HUDEP-2 (cell line): ENCODE data around the gene IGSF9B.
"Not testable (repeated sequence)": the region's sequence is repeated elsewhere in the genome, so short reads cannot be mapped to it uniquely, and the experiment has no call there.

ENCODE experiments used
- DNase-seq, 76 experiments: peaks; one replicate each; lab custom pipeline; 2025; ENCODE audit not compliant: unreplicated experiment in 76 of 76; lab: John Stamatoyannopoulos, UW

Gene IGSF9B, protein sequence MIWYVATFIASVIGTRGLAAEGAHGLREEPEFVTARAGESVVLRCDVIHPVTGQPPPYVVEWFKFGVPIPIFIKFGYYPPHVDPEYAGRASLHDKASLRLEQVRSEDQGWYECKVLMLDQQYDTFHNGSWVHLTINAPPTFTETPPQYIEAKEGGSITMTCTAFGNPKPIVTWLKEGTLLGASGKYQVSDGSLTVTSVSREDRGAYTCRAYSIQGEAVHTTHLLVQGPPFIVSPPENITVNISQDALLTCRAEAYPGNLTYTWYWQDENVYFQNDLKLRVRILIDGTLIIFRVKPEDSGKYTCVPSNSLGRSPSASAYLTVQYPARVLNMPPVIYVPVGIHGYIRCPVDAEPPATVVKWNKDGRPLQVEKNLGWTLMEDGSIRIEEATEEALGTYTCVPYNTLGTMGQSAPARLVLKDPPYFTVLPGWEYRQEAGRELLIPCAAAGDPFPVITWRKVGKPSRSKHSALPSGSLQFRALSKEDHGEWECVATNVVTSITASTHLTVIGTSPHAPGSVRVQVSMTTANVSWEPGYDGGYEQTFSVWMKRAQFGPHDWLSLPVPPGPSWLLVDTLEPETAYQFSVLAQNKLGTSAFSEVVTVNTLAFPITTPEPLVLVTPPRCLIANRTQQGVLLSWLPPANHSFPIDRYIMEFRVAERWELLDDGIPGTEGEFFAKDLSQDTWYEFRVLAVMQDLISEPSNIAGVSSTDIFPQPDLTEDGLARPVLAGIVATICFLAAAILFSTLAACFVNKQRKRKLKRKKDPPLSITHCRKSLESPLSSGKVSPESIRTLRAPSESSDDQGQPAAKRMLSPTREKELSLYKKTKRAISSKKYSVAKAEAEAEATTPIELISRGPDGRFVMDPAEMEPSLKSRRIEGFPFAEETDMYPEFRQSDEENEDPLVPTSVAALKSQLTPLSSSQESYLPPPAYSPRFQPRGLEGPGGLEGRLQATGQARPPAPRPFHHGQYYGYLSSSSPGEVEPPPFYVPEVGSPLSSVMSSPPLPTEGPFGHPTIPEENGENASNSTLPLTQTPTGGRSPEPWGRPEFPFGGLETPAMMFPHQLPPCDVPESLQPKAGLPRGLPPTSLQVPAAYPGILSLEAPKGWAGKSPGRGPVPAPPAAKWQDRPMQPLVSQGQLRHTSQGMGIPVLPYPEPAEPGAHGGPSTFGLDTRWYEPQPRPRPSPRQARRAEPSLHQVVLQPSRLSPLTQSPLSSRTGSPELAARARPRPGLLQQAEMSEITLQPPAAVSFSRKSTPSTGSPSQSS (N-terminal part only)

DNA sequence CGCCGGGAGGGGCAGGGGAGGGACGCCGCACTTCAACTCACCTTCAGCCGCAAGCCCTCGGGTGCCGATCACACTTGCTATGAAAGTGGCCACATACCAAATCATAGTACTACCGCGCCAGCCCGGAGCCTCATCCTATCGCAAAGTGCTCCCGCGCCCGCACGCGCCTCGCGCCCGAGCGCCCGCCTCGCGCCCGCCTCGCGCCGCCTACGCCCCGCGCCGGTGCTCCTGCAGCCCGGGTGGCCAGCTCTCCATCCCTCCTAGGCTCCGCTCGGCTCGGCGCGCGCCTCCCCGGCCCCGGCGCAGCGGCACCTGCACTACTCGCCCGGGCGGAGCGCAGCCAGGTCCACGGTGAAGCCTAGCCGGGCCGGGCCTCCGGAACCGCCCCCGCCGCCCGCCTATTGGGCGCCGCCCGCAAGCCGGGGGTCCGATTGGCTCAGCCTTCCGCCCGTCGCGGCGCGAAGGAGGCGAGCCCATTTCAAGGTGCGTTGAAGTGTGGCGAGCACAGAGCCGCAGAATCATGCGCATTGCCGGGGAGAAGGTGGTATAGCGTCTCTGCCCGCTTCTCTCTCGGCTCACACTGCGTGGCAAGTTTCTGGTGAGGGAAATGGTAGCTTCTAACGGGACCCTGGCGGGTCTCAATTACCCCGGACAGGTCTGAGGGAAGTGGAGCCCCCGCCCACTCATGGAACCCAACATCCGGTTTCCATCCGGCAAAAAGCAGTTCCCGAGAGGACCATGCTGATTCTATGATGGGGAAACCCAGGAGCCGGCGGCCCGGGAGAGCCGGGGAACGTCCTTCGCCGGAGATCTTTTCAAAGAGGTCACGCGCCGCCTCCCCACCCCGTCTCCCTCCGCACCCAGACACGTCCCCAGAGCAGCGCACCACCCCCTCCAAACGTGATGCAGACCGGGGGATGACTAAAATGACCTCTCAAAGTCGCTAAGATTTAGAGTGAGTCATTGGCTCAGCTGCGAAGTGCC lies at the start of gene IGSF9B:
Gene IGSF9B, minus strand, starts transcription at position 319 of the 984 bp plus-strand sequence. Its CDS starts 214 bp downstream, at position 105.
- DNase-seq: peak in 69 of 76 experiments; percentile 4 to 79 (median 51)

DNA sequence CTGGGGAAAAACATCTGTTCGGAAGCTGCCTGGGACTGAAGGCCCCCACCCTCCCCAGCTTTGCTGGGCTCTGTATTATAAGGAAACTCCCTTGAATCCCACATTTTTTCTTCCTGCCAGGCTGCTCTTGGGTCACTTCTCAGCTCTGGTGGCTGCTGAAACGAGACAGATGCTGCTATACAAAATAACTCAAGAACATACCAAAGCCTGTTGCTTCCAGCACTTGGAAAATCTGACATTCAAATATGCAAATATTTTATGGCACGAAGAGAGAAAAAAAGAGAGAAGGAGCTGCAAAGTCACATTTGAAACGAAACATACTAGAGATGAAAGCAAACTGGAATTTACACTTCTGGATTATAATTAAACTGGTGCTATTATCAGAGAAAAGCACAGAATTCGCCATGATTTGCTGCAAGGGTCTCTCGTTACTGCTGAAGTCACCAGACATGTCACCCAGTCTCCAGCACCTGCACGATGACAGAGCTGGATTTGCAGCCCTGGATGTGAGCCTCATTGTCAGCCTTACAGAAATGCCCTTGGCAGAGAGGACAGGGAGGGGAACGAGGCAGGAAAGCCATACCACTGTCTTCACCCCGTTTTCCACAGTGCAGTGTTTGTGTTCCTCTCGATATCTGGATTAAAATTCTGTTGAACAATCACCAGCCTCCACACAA lies 47.9 kb upstream of the IGSF9B start:
- no peak for DNase-seq

DNA sequence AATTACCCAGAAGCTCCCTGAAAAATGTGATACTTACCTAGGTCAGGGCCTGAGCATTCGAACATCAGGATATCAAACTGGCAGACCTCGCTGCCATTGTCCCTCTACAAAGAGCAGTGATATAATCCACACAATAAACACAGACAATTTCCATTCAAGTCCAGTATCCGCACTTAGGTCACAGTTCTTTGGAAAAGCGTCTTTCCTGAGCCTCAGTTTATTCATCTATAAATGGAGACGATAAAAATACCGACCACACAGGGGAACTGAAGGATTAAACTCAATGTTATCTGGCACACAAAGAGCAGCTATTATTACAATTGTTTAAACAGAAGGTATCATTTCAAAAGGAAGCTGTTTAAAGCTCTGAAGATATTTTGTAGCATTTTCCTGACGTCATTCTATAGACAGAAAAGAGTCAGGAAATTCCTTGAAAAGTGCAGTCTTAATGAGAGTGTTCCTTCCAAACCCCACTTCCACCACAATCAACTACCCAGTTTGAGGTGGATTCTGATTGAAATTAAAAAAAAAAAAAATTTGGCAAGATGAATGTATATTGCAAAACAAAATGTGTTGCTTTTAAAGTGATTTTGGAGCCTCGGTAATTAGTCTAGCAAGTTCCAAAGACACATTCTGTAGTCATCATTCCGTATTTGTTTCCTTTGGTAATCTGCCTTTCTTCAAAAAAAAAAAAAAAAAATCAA lies 47.2 kb upstream of the IGSF9B start:
- DNase-seq: no peak

DNA sequence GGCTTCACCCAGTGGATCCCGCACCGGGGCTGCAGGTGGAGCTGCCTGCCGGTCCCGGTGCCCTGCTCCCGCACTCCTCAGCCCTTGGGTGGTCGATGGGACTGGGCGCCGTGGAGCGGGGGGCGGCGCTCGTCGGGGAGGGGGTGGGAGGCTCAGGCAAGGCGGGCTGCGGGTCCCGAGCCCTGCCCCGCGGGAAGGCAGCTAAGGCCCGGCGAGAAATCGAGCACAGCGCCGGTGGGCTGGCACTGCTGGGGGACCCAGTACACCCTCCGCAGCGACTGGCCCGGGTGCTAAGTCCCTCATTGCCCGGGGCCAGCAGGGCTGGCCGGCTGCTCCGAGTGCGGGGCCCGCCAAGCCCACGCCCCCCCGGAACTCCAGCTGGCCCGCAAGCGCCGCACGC lies 46.1 kb upstream of the IGSF9B start:
- DNase-seq: not testable (repeated sequence)

DNA sequence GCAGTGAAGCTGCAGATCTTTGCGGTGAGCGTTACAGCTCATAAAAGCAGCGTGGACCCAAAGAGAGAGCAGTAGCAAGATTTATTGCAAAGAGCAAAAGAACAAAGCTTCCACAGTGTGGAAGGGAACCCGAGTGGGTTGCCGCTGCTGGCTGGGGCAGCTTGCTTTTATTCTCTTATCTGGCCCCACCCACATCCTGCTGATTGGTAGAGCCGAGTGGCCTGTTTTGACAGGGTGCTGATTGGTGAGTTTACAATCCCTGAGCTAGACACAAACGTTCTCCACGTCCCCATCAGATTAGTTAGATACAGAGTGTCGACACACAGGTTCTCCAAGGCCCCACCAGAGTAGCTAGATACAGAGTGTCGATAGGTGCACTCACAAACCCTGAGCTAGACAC lies 45.6 kb upstream of the IGSF9B start:
- DNase-seq: not testable (repeated sequence)

DNA sequence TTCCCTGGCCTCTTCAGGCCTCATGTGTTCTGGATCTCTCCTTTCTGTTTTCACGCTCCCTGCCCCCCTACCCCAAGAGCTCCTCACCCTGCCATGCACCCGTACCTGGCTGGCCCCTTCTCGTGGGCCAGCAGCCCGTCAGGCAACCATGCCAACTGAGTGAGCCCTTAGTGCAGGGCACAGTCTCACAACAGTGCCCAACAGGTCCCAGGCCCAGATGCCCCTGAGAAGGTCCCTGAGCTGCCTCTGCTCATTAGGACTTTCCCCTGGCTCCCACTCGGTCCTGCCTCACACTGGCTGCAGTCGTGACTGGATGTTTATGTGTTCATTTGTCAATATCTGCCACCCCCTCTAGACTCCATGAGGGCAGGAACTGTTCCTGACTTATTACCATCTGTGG lies 44.8 kb upstream of the IGSF9B start:
- no peak for DNase-seq

DNA sequence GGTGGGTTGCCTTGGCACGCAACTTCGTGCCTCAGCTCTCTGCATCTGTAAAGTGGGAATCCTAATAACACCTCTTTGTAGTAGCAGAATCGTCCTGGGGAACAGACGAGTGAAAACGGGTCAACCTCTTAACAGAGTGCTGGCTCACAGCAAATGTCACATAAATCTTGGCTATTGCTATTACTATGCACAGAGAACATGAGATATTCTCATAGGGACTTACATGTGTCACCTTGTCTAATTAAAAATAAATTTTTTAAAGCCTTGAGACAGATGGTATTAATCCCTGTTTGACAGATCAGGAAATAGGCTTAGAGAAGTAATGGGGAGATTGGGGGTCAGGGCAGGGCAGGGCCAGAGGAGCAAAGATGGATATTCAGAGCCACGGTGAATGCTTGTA lies 44.3 kb upstream of the IGSF9B start:
- no peak for DNase-seq

DNA sequence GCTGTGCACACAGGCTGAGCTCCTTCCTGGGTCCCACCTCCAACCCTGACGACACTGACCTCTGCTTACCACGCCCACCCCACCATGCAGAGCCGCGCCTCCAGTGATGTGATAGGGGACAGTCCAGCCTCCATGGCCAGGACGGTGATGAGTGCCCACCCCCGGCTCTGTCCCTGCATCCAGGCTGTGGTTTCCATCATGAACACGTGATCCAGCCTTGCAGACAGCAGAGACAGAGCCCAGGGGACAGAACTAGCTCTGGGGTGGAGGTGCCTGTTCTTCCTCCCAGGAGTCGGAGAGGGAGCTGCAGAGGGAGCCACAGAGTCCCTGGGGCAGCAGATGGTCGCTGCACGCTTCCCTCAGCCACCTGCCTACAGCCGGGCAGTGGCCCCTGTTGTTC lies 42.6 kb upstream of the IGSF9B start:
- no peak for DNase-seq

DNA sequence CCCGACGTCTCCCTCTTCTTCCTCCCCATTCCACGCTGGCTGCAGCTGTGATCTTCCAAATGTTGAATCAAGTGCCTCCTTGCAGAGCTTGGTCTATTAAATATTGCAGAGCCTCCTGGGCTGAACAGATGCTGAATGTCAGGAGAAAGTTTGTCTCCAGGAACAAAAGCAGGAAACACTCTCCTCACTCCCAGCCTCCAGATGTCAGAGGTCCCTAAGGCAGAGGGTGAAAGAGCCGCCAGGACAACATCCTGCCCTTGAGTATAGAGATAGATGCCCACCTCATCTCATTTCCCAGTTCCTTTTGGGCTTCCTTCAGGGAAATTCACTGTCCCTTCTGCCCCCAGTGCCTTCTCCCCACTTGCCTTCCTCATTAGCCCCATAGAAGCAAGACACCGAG lies 40.8 kb upstream of the IGSF9B start:
- DNase-seq: no peak

DNA sequence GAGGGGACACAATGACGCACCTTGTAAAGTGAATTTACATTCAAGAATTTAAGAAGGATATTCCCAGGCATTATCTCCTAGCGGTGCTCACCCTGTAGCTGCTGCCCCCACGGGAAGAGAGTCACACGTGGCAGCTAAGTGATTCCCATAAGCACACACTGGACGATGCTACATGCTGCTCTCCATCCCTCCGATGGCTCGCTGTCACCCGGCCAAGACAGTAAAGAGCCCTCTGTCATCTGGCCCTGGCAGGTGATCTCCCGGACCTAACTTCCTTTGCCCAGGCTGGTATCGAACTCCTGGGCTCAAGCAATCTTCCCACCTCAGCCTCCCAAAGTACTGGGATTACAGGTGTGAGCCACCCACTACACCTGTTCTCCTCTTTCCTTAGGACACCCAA lies 39.9 kb upstream of the IGSF9B start:
- DNase-seq: no peak

DNA sequence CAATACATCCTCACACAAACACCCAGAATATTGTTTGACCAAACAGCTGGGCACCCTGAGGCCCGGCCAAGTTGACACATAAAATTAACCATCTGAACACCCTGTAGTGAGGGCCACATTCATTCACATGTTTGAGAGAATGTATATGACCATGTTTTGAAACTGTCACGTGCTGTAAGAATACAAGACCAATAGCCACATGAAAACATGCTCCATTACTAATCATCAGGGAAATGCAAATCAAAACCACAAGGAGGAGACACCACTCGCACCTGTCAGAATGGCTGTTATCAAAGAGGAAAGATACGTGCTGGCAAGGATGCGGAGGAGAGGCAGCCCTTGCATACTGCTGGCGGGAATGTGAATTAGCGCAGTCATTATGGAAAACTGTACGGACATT lies 38.3 kb upstream of the IGSF9B start:
- DNase-seq: no peak

DNA sequence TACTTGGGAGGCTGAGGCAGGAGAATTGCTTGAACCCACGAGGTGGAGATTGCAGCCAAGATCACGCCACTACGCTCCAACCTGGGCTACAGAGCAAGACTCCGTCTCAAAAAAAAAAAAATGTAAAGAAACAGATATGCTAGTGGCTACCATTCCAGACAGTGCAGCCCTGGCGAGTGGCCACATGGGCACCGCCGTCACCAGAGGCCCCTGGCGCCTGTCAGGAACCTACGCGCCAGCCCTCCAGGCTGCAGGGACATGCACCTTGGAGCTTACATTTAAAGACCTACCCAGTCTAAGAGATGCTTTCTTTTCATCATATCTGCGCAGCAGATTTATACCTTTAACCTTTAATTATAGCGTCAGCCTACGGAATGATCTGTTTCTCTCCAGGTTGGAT lies 37.2 kb upstream of the IGSF9B start:
- no peak for DNase-seq

DNA sequence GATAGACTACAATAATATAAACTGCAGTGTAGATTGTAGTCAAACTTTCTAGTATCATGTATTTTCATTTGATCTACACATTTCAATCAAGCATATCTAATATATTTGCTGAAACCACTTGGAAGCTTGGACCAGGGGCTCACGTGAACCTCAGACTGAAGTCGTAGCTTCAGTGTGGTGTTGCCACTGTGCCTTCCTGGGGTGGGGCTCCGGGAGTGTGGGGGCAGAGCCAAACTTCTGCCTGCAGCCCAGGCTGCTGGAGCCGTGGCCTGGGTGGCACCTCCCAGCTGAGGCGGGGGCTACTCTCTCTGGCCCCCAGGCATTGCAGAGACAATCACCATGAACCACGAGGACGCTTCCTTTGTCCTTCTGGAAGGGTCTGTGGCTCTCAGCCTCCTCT lies 36.3 kb upstream of the IGSF9B start:
- no peak for DNase-seq

DNA sequence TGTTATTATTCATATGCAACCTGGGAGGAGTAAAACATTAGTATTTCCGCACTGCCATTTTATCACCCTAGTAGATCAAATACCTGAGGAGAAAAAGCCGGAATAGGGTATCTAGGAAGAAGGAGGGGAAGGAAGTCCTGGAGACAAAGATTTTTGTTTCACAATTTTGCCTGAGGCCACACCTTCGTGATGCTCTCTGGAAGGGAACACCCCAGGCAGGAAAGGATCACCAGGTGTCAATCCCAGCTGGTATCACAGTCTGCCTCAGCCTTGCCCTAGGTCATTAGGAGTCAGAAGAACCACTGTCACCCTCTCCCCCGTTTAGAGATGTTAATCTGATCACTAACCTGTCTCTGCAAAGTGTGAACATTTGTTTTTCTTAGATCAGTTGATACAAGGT lies 35.4 kb upstream of the IGSF9B start:
- DNase-seq: no peak

DNA sequence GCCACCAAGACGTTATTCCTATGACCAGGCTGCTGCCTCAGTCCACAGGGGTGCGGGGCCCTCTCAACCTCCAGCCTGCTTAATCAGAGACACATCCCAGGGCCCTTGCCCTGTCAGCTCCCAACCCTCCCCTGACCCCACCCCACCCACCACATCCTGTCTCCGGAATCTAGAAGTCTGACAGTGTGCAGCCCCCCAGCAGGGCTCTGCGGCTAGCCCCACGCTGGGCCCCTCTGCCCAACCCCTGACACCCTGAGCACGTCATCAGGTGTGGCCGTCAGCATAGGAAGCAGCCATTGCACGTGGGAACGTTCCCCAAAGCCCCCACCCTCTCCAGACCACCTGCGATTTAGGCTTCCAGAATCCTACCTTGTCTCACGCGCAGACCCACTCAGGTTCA lies 34.3 kb upstream of the IGSF9B start:
- no peak for DNase-seq

DNA sequence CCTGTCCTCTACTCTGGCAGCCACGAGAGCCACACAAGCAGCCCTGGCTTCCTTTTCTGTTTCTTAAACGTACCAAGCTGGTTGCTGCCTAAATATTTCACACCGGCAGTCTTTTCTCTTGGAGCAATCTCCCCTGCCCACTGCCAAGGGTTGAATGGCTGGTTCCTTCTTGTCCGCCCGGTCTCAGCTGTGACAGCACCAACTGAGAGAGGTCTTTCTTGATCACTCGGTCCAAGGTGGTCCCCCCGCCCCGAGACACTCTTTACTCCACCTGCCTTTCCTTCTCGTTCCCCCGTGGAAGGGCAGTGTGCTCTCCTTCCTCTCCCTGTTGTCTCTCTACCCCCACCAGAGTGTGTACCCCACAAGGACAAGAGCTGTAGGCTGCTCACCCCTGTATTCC lies 33.7 kb upstream of the IGSF9B start:
- no peak for DNase-seq

DNA sequence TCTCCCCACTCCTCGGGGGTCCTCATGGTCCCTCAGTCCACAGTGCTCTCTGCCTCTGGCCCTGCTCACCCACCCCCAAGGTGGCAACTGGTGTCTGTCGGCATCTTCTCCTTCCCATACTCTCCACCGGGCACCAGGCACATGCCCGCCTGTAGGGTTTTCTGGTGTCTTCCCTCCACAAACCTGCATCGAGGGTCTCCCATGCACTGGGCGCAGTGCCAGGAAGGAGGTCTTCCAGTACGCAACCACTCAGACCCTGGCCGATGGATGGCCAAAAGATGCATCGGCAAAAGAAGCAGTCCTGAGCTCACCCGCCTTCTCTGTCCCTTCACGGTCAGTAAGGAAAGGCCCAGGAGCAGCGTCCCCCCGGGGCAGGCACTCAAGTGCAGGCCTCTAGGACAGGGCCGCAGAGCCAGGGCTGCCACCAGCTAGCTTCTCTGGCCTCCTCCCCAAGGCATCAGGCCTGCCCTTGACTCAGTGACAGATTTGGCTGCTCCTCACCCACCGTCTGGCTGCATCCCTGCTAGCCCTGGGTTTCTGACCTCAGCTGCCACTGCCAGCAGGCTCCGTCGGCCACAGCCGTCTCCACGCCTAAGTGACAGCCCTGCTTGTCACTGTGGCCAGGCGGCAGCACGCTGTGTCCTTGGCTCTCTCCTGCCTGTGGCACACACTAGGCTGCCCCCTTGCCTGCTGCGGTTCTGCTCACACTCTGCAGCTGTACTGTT lies 32.1 kb upstream of the IGSF9B start:
- no peak for DNase-seq

DNA sequence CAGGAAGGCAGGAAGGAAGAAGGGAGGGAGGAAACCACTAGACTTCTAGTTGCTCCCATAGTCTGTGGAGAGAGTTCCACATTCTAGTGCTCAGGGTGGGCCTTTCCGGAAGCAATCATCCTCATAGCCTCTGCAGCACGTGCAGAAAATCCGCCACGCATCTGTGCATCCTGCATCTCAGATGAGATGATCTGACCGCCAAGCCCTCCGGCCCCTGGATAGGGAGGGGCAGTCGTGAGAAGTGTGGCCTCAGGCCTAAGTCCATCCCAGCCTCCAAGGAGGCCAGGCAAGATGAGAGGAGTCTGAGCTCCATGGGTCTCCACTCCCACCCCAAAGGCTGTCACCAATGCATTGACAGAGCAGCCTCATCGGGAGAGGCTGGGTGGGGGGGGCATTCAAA lies 30.4 kb upstream of the IGSF9B start:
- no peak for DNase-seq
